K562 treated with DMSO at 1 percent for 12 hours (cell line): ENCODE measurements around the gene TNNC2. TPM values are rescaled to one million over a fixed set of nuclear protein-coding genes. Genes with fewer than 3 reads are reported as not detected.

Source experiments
- total RNA-seq: library from RNA; unstranded; fragments of 300-600 nt; gene quantifications from 2 replicates; pipeline ENCODE4 v1.2.3, GENCODE V29; 2022; ENCODE audit not compliant: insufficient read depth

The TNNC2 gene
- not detected in 2 replicates for total RNA-seq

DNA sequence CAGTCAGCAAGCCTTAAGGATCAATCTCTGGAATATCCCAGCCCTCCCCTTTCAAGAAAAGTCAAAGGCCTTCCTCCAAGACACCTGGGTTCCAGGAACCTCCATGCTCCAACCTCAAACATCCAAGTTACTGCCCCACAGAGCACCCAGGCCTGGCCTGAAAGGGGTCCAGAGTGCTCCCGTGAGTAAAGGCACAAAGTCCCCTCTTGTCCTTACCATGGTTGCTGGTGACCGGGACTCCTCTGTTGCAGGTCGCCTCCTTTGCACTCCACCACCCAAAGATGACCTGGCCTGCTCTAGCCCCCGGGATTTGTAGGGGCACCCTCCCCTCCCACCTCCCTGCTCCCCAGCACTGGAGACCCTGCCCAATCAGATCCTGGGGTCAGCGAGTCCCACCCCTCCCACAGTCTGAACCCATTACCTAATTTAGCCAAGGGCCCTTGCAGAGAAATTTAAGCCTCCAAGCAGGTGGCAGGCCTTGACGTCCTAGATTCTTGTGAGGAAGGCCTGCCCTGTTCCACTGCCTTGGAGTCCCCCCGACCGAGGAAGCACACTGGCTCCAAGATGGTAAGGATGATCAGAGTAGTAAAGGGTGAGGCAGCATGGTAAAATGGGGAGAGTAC is at the start of gene TNNC2:
TNNC2 (minus strand) TSS at position 283 of the 623 bp plus-strand sequence; CDS start at position 219, 64 bp downstream.

DNA sequence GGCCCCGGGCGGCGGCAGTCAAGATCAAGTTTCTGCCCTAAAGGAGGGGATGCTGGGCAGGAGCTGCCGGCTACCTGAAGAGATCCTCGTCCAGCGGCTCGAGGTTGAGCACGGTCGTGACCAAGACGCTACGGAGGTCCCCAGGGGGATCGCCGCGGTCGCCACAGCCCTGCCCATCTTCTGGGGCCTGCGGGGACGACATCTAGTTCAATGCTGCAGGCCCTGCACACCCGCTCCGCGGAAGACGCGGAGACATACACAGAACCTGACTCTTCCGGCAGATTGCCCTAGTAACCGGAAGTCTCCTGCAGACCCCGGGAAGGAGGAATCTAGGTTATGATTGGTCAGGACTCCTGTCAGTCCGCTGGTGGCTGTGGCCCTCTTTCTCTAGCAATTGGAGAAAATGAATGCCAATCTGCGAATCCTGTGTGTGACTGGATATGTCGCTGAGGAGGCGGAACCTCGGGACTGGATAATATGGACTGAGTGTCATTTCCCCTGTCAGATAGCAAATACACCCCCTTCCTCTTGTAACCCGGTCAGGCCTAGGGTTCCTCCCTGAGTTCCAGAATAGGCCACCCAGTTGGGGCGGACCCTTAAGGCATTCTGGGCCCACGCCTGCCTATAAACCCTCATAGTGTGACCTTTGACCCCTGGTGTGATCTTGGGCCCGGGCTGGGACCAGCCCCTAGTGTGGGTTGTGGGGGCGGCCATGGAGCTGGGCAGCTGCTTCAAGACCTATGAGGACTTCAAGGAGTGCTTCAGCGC is 30.2 kb upstream of the TNNC2 start, which contains the start of the genes ACOT8 and ZSWIM3:
ACOT8 (minus strand) TSS at position 279 of the 768 bp plus-strand sequence; CDS start at position 202, 77 bp downstream.
ZSWIM3 (plus strand) TSS at position 501 of the 768 bp plus-strand sequence; CDS start at position 713, 212 bp downstream.

DNA sequence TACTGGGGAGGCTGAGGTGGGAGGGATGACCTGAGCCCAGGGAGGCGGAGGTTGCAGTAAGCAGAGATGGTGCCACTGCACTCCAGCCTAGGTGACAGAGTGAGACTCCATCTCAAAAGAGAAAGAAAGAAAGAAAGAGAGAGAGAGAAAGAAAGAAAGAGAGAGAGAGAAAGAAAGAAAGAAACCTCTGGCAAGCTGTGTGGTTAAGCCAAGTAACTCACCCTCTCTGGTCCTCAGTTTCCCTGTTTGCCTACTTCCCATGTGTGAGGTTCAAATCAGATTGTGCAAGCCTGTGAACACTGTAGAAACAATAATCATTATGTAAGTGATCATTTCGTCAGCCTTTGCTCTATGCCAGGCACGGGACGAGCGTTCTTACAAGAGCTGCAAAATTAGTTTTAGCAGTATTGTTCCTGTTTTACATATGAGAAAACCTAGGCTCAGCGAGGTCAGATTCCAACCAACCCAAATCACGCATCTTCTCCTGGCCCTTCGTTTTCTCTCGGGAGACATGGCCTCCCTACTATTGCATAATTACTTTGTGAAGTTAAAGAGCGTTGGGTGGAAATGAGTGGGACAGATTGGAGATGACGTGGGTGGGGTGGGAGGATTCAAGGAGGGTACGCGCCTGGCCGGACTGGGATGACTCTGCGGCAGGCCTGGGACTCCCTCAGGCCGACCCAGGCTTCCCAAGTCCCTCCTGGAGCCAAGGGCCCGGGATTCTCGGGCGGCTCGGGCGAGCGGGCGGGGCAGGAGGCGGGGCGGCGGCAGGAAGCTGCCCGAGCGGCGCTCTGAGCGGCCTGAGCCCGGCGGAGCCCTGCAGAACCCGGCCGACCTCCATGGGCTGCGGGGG is 6.1 kb upstream of the TNNC2 start, which contains the start of gene SNX21:
SNX21 (plus strand) TSS at position 770 of the 853 bp plus-strand sequence. CDS start 121 bp downstream, outside the sequence.

DNA sequence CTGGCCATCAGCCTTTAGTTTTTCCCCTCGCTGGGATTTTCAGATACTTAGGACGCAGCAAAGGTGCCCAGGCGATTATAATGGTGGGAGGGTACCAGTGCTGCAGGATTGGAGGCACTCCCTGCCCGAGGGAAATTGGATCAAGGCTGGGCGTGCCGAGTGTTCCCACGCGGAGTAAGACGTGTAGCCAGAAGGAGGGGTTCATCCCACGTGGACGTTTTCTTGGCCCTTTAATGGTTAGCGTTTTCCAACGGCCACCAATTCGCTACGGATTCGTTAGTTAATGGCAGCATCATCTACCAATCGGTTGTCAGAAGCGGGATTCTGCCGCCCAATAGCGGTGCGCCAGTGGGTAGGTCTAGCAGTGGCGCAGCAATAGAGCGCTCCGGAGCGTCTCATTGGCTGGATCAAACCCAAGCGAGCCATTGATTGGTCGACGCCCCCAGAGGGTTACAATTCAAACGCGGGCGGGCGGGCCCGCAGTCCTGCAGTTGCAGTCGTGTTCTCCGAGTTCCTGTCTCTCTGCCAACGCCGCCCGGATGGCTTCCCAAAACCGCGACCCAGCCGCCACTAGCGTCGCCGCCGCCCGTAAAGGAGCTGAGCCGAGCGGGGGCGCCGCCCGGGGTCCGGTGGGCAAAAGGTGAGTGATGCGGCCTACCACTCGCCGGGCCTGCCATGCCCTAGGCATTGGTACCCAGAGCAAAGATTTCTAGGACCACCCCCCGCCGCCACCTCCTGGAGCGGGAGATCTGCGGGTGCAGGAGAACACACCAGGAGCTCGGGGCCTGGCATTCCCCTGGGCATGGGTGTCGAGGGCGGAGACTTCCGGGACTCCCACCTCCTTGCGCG is 14.7 kb downstream of the TNNC2 start, which contains the start of gene UBE2C:
UBE2C (plus strand) TSS at position 488 of the 849 bp plus-strand sequence; CDS start at position 540, 52 bp downstream.

Other genes with a start within 250 kb of the TNNC2 start
- gene WFDC8, start 248.0 kb downstream of the TNNC2 start, total RNA-seq = not detected in 2 replicates
- not detected in 2 replicates for gene WFDC10A, start 197.6 kb downstream of the TNNC2 start, total RNA-seq
- not detected in 2 replicates for gene WFDC9, start 196.0 kb downstream of the TNNC2 start, total RNA-seq
- not detected in 2 replicates for gene WFDC11, start 157.1 kb downstream of the TNNC2 start, total RNA-seq
- not detected in 2 replicates for gene WFDC13, start 125.3 kb downstream of the TNNC2 start, total RNA-seq
- gene WFDC10B, start 122.3 kb downstream of the TNNC2 start, total RNA-seq = not detected in 2 replicates
- gene SPINT4, start 105.0 kb downstream of the TNNC2 start, total RNA-seq = not detected in 2 replicates
- not detected in 2 replicates for gene WFDC3, start 35.4 kb downstream of the TNNC2 start, total RNA-seq
- 40.3 and 42.3 TPM in 2 replicates for gene DNTTIP1, start 35.4 kb downstream of the TNNC2 start, total RNA-seq
- 1.5 TPM in 1 of 2 replicates, not detected in the other for gene UBE2C, start 14.7 kb downstream of the TNNC2 start, total RNA-seq
- 1.9 and 3.5 TPM in 2 replicates for gene SNX21, start 6.5 kb upstream of the TNNC2 start, total RNA-seq
- 68.3 and 90.4 TPM in 2 replicates for gene ACOT8, start 30.1 kb upstream of the TNNC2 start, total RNA-seq
- gene ZSWIM3, start 30.3 kb upstream of the TNNC2 start, total RNA-seq = 4.7 and 7.7 TPM in 2 replicates
- gene ZSWIM1, start 53.9 kb upstream of the TNNC2 start, total RNA-seq = 6.8 and 16.3 TPM in 2 replicates
- gene SPATA25, start 60.3 kb upstream of the TNNC2 start, total RNA-seq = 1.9 TPM in 1 of 2 replicates, not detected in the other
- 2.8 and 5.2 TPM in 2 replicates for gene NEURL2, start 63.9 kb upstream of the TNNC2 start, total RNA-seq
- 53.1 and 90.7 TPM in 2 replicates for gene CTSA, start 64.0 kb upstream of the TNNC2 start, total RNA-seq
- 24.2 and 27.2 TPM in 2 replicates for gene PLTP, start 84.8 kb upstream of the TNNC2 start, total RNA-seq
- gene PCIF1, start 107.4 kb upstream of the TNNC2 start, total RNA-seq = 29.2 and 30.5 TPM in 2 replicates
- gene ZNF335, start 144.9 kb upstream of the TNNC2 start, total RNA-seq = 4.5 and 15.5 TPM in 2 replicates
- not detected in 2 replicates for gene MMP9, start 181.6 kb upstream of the TNNC2 start, total RNA-seq
- gene SLC12A5, start 201.9 kb upstream of the TNNC2 start, total RNA-seq = 21.0 TPM in 1 of 2 replicates, not detected in the other